Osteoblast (primary cell): Measurements from ENCODE around the gene ZNF19. TPM values are rescaled to one million over a fixed set of nuclear protein-coding genes. Genes with fewer than 3 reads are reported as not detected.

Source experiments
- DNase-seq: peaks from one replicate; pipeline ENCODE4 v3.0.0; 2011; ENCODE audit warnings: low spot score, mixed read lengths; ENCODE audit not compliant: insufficient read length; ENCODE audit errors: missing footprints
- H2AFZ ChIP-seq: 2 replicates; pipeline ENCODE4 v1.6.0; 2011; ENCODE audit warnings: mild to moderate bottlenecking, low read length
- H3K27ac ChIP-seq: 2 replicates; pipeline ENCODE4 v1.5.1; 2011; ENCODE audit warnings: mild to moderate bottlenecking, low read depth, low read length, moderate library complexity
- H3K27me3 ChIP-seq: 2 replicates; pipeline ENCODE4 v1.6.0; 2012; ENCODE audit warnings: mild to moderate bottlenecking, control low read depth, inconsistent platforms, low read length, moderate library complexity; ENCODE audit not compliant: insufficient read depth
- H3K36me3 ChIP-seq: 2 replicates; pipeline ENCODE4 v1.5.1; 2011; ENCODE audit warnings: mild to moderate bottlenecking, low read length, control low read depth, moderate library complexity; ENCODE audit not compliant: insufficient read depth
- H3K4me1 ChIP-seq: 2 replicates; pipeline ENCODE4 v1.5.1; 2011; ENCODE audit warnings: mild to moderate bottlenecking, low read length, control low read depth, moderate library complexity; ENCODE audit not compliant: insufficient read depth
- H3K4me2 ChIP-seq: 2 replicates; pipeline ENCODE4 v1.6.0; 2011; ENCODE audit warnings: mild to moderate bottlenecking, low read length; ENCODE audit not compliant: insufficient read depth
- H3K4me3 ChIP-seq: fragments of 200-600 bp; sonication (generic); 3 replicates; pipeline ENCODE4 v1.5.1; 2012; ENCODE audit warnings: mild to moderate bottlenecking, low read length, inconsistent platforms; ENCODE audit not compliant: insufficient read depth
- H3K79me2 ChIP-seq: 2 replicates; pipeline ENCODE4 v1.6.0; 2012; ENCODE audit warnings: mild to moderate bottlenecking, low read length, control low read depth, inconsistent platforms; ENCODE audit not compliant: insufficient read depth
- H3K9me3 ChIP-seq: 2 replicates; pipeline ENCODE4 v1.5.1; 2011; ENCODE audit warnings: low read depth, low read length, control low read depth
- H4K20me1 ChIP-seq: 2 replicates; pipeline ENCODE4 v1.6.0; 2012; ENCODE audit warnings: mild to moderate bottlenecking, low read length, control low read depth; ENCODE audit not compliant: insufficient read depth
- CTCF ChIP-seq: IDR thresholded peaks from 2 replicates; pipeline ENCODE4 v1.5.1; 2011; ENCODE audit warnings: mild to moderate bottlenecking, low read depth, low read length, moderate library complexity; ENCODE audit errors: extremely low read depth
- total RNA-seq: library from RNA; depleted of rRNA; stranded (reverse); fragments of >200 nt; gene quantifications from 2 replicates; pipeline ENCODE4 v1.2.3, GENCODE V29; 2012

ZNF19 gene
- 6.2 and 6.5 TPM in 2 replicates for total RNA-seq

- H3K4me1 ChIP-seq, result peaks cover 3% of the 10 kb centered on the region
- no peak for TF ChIP-seq CTCF
- no peak within 1 kb of the TSS for H3K4me3 ChIP-seq
- H3K27ac ChIP-seq, result no peak within 1 kb of the TSS
- no peaks in the 10 kb centered on the region for H3K79me2 ChIP-seq
- no peaks in the 10 kb centered on the region for H3K36me3 ChIP-seq
- no peak within 1 kb of the TSS for H2AFZ ChIP-seq
- no peaks in the 10 kb centered on the region for H4K20me1 ChIP-seq
- no peaks in the 10 kb centered on the region for H3K9me3 ChIP-seq
- H3K4me2 ChIP-seq, result no peak within 1 kb of the TSS
- H3K27me3 ChIP-seq, result no peaks in the 10 kb centered on the region
- DNase-seq, result no peak
These were observed at the start of gene ZNF19 for GRCh38 chr16:71489122-71489521. ZNF19 (minus strand) TSS chr16:71489324; CDS start chr16:71482114, 7,210 bp downstream.

GRCh38 chr16:71537643-71538042 lies 48.5 kb upstream of the ZNF19 start:
- H3K27me3 ChIP-seq, result peaks cover 13% of the 10 kb centered on the region
- H3K4me2 ChIP-seq, result no peak overlapping the region
- peak; percentile 65 for TF ChIP-seq CTCF
- no peaks in the 10 kb centered on the region for H3K4me1 ChIP-seq
- DNase-seq, result no peak
- no peak overlapping the region for H3K27ac ChIP-seq
- H3K79me2 ChIP-seq, result no peaks in the 10 kb centered on the region
- H3K9me3 ChIP-seq, result no peaks in the 10 kb centered on the region
- H2AFZ ChIP-seq, result no peak overlapping the region
- no peaks in the 10 kb centered on the region for H3K36me3 ChIP-seq
- no peaks in the 10 kb centered on the region for H4K20me1 ChIP-seq
- no peak overlapping the region for H3K4me3 ChIP-seq

GRCh38 chr16:71536752-71537499 lies 47.8 kb upstream of the ZNF19 start:
- Histone ChIP-seq H3K4me2 (no peak overlapping the region), H3K4me1 (no peaks in the 10 kb centered on the region), H3K27ac (no peak overlapping the region), H3K79me2 (no peaks in the 10 kb centered on the region), H4K20me1 (no peaks in the 10 kb centered on the region), H3K27me3 (peaks cover 13% of the 10 kb centered on the region), H3K4me3 (no peak overlapping the region), H3K9me3 (no peaks in the 10 kb centered on the region), H3K36me3 (no peaks in the 10 kb centered on the region), H2AFZ (no peak overlapping the region)
- no peak for TF ChIP-seq CTCF
- DNase-seq, result no peak

- no peak for DNase-seq
- Histone ChIP-seq H4K20me1 (no peaks in the 10 kb centered on the region), H3K27me3 (no peaks in the 10 kb centered on the region), H3K9me3 (no peaks in the 10 kb centered on the region), H3K4me3 (no peak overlapping the region), H3K36me3 (no peaks in the 10 kb centered on the region), H3K27ac (no peak overlapping the region), H3K4me1 (no peaks in the 10 kb centered on the region), H3K79me2 (no peaks in the 10 kb centered on the region), H3K4me2 (no peak overlapping the region), H2AFZ (no peak overlapping the region)
- no peak for TF ChIP-seq CTCF
These were observed 43.2 kb upstream of the ZNF19 start for GRCh38 chr16:71532366-71532765.
